CD4-positive, alpha-beta T cell treated with Interleukin-4 for 1 hour (primary cell): ENCODE measurements around the gene ZNG1A.
A peak's percentile ranks its signal among the peaks of the same experiment; 100 is the strongest.
"Not testable (repeated sequence)": the region's sequence is repeated elsewhere in the genome, so short reads cannot be mapped to it uniquely, and the experiment has no call there.

Experiments
- DNase-seq, 2 donors: peaks; one replicate each; pipeline ENCODE4 v3.0.0-alpha.2; 2020 to 2022

ZNG1A gene

GRCh38 chr9:93909-94308 is 84.9 kb downstream of the ZNG1A start:
- DNase-seq, result not testable (repeated sequence)

DNA sequence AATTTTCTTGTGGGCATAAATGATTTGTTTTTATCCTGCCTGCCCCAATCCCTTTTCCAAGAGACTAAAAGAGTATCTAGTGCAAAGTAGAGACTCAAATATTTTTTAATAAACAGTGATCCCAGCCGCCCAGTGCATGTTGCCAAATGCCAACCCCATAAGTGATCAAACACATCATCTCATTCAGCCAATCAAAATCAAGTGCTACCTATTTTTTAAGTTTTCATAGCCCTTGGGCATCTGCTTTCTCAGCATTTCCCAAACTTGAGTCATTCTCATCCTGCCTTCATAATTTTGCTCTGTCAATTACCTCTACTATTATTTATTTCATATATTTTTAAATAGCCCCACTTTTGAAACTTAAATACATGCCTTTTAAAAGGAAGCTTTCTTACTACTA is 88.0 kb downstream of the ZNG1A start:
- not testable (repeated sequence) for DNase-seq

GRCh38 chr9:88396-89037 is 90.3 kb downstream of the ZNG1A start:
- peak in 1 of 2 donors; percentile 10 for DNase-seq

DNA sequence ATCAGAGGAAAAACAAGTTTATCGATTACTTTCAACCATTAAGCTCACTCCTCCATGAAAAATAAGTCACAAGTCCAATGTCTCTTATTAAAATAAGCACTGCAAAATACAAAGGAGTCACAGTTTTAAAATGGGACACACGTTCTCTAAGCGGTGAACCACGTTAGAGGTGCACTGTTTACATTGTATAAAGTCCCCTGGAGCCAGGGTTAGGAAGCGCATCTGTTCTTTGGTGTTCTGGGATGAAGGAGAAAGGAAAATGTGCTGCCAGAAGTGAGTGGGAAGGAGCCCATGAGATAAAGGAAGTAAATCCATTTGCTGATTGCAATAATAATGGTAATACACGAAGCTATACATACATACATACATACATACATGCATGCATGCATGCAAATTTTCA is 91.0 kb downstream of the ZNG1A start:
- not testable (repeated sequence) for DNase-seq

DNA sequence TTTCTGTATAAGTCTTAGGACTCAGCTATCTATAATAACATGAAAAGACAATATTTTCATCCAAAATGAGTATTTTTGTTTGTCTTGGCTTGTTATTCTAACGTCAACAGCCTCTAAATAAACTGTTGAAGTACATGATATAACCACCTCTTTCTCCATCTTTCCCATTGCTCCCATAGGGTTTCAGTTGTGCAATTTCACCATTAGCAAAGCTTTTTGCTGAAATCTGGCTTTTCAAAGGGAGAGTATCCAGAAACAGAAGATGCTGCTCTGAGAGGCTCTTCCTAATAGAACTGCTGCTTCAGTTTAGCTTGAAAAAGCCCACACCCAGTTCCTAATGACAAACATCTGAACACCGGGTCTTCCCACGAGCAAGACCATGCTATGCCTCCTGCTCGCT is 91.8 kb downstream of the ZNG1A start:
- not testable (repeated sequence) for DNase-seq

GRCh38 chr9:86697-87096 is 92.2 kb downstream of the ZNG1A start:
- DNase-seq, result not testable (repeated sequence)

GRCh38 chr9:82932-83689 is 95.7 kb downstream of the ZNG1A start:
- not testable (repeated sequence) for DNase-seq

DNA sequence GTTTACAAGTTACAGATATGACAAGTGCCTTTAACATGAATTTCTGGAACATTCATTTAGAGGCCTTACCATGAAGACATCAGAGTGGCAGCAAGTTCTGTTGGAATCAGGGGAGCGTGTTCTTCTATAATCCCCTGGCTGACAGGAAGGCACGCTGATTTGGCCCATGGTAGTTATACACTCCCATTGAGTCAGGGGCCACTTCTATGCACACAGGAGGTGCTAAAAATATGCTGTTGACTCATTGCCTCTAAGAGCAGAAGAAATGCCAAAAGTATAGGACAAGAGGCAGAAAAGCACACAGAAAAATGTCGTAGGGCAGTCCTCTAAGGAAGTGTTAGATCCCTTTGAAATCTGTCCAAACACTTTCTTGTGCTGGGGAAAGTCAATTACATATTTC is 100.5 kb downstream of the ZNG1A start:
- DNase-seq, result not testable (repeated sequence)

DNA sequence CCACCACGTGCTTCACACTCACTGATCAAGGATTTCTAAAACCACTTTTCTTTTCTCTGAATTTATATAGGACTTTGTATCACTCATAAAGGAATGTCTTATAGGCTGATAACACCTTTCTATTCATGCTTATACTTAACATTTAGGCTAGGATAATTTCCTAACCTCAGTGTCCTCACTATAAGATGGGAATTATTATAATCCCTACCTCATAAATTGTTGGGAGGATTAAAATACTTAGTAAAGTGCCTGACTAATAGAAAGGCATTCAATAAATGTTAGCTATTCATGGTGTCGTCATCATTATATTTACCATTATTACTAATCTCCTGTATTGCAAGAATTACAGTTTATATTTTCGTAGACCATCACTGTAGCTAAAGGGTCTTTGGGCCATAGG is 102.5 kb downstream of the ZNG1A start:
- not testable (repeated sequence) for DNase-seq

- not testable (repeated sequence) for DNase-seq
These were observed 104.8 kb downstream of the ZNG1A start for GRCh38 chr9:73900-74525.

DNA sequence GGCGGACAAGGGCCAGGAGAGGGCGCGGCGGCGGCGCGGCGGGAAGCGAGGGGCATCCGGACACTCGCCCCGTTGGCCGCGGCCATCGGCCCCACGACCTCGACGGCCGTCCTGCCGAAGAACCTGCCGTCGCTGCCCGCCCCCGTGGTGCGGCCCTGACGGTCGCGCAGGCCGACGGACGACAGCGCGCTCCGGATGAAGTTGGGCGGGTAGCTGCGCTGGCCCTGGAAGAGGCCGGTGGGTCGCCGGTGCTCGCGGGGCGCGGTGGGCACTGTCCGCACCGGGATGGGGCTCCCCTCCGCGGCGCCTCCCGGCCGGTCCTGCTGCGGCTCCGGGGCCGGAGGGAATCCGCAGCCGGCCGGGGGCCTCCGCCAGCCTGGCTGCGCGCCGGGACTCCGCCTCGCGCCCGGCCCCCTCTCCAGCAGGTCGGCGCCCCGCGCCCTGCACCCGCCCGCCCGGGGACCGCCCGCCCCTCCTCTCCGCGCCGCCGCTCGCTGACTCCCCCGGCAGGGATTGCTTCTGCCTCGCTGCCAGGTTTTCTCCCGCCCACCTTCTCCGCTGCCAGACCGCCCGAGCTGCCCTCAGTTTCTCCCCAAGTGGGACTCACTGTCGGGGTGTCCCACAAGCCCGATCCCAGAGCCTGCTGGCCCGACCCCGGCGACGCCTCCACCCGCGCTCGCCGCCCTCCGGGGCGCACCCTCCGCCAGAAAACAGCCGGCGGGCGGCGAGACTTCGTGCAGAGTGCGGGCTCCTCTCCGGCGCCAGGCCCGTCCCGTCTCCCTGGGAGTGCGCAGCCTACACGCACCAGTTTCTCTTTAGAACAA is 105.6 kb downstream of the ZNG1A start:
- DNase-seq, result not testable (repeated sequence)
